HepG2 (cell line): ENCODE measurements around the gene IQCE. TPM values are rescaled to one million over a fixed set of nuclear protein-coding genes. Genes with fewer than 3 reads are reported as not detected.

Experiments used
- CERS6 ChIP-seq: sonication (generic); formaldehyde crosslinking; IDR thresholded peaks from 2 replicates; pipeline ENCODE4 v1.5.0; 2020; ENCODE audit warnings: missing genetic modification reagents
- HBP1 ChIP-seq: IDR thresholded peaks from 2 replicates; pipeline ENCODE4 v1.6.1; 2016; ENCODE audit warnings: low read depth, control low read depth
- KIAA2018 ChIP-seq: sonication (generic); formaldehyde crosslinking; IDR thresholded peaks from 2 replicates; pipeline ENCODE4 v1.5.0; 2020; ENCODE audit warnings: mild to moderate bottlenecking, missing genetic modification reagents, borderline replicate concordance
- KLF13 ChIP-seq: sonication (generic); formaldehyde crosslinking; IDR thresholded peaks from 2 replicates; pipeline ENCODE4 v1.4.0; 2020; ENCODE audit warnings: mild to moderate bottlenecking, missing genetic modification reagents
- SSRP1 ChIP-seq: IDR thresholded peaks from 2 replicates; pipeline ENCODE4 v1.6.1; 2016; ENCODE audit warnings: control low read depth
- ZC3H13 ChIP-seq: sonication (generic); formaldehyde crosslinking; IDR thresholded peaks from 2 replicates; pipeline ENCODE4 v1.8.1; 2023; ENCODE audit warnings: mild to moderate bottlenecking, missing genetic modification reagents, moderate library complexity
- ZKSCAN1 ChIP-seq: fragments of 150-350 bp; IDR thresholded peaks from 2 replicates; pipeline ENCODE4 v1.6.1; 2014; ENCODE audit warnings: low read length
- ZNF503 ChIP-seq: sonication (generic); formaldehyde crosslinking; IDR thresholded peaks from 2 replicates; pipeline ENCODE4 v1.4.0; 2020; ENCODE audit warnings: missing genetic modification reagents
- ZNF670 ChIP-seq: sonication (generic); formaldehyde crosslinking; IDR thresholded peaks from 2 replicates; pipeline ENCODE4 v1.8.0; 2022; ENCODE audit warnings: mild to moderate bottlenecking, missing genetic modification reagents, borderline replicate concordance
- polyA plus RNA-seq, 8 experiments: library from polyadenylated mRNA; depleted of rRNA in 3 of 8; stranded (reverse) in 7 of 8; unstranded in 1 of 8; fragments of >200 nt; fragmentation: Illumina TruSeq in 4 of 8; extraction: Trizol in 4 of 8; gene quantifications; 2 replicates each; pipeline versions ENCODE4 v1.2.1 to v1.2.3, GENCODE V29; 2011 to 2016; ENCODE audit warnings: low read depth in 4 of 8, missing spikeins in 1 of 8, mixed read lengths in 1 of 8; ENCODE audit not compliant: insufficient read depth in 1 of 8
- total RNA-seq, 5 experiments: library from RNA; depleted of rRNA; stranded (reverse); fragments of >200 nt; fragmentation: Illumina TruSeq; extraction: Trizol; gene quantifications; 2 replicates each; pipeline ENCODE4 v1.2.3, GENCODE V29; 2016; ENCODE audit warnings: low read depth in 1 of 5
- TF ChIP-seq, protein P1 (sequence below): sonication (generic); formaldehyde crosslinking; conservative IDR thresholded peaks from 2 replicates; pipeline ENCODE4 v1.8.1; 2023; ENCODE audit warnings: missing genetic modification reagents

IQCE gene
- total and polyA plus RNA-seq, 2 of the 13 experiments (the other 11 are each of a cell fraction or from before 2014, with no cell fraction given): 1.5 to 2.5 TPM

- TF ChIP-seq KIAA2018 (CRISPR knock-in tag) (no peak), SSRP1 (CRISPR knock-in tag) (no peak), HBP1 (CRISPR knock-in tag) (no peak; the same call in 1 of the 2 replicates), CERS6 (CRISPR knock-in tag) (0 out of 2 replicates have a peak, but pooled peaks have one; percentile 31), ZKSCAN1 (no peak), ZNF503 (CRISPR knock-in tag) (peak; percentile 86), ZC3H13 (CRISPR knock-in tag) (peak; percentile 65; the same call in 1 of the 2 replicates), ZNF670 (CRISPR knock-in tag) (peak; percentile 95), KLF13 (CRISPR knock-in tag) (no peak)
- TF ChIP-seq, protein P1, sequence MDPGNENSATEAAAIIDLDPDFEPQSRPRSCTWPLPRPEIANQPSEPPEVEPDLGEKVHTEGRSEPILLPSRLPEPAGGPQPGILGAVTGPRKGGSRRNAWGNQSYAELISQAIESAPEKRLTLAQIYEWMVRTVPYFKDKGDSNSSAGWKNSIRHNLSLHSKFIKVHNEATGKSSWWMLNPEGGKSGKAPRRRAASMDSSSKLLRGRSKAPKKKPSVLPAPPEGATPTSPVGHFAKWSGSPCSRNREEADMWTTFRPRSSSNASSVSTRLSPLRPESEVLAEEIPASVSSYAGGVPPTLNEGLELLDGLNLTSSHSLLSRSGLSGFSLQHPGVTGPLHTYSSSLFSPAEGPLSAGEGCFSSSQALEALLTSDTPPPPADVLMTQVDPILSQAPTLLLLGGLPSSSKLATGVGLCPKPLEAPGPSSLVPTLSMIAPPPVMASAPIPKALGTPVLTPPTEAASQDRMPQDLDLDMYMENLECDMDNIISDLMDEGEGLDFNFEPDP (CRISPR knock-in tag): no peak
Measured at GRCh38 chr7:2638224-2638991, 79.6 kb downstream of the IQCE start (continued).
